Activated CD4-positive, alpha-beta T cell treated with anti-CD3 and anti-CD28 coated beads for 24 hours (primary cell): ENCODE measurements around the gene E2F1.
"Not testable (repeated sequence)": the region's sequence is repeated elsewhere in the genome, so short reads cannot be mapped to it uniquely, and the experiment has no call there.

Experiments
- DNase-seq, 2 donors: peaks; one replicate each; pipeline ENCODE4 v3.0.0-alpha.2; 2020; ENCODE audit warnings: low read depth in 2 of 2

The E2F1 gene

GRCh38 chr20:33710681-33711445 lies 24.7 kb upstream of the E2F1 start:
- no peak for DNase-seq

GRCh38 chr20:33709905-33710541 lies 23.8 kb upstream of the E2F1 start:
- DNase-seq, result no peak

- DNase-seq, result no peak
Measured at GRCh38 chr20:33709398-33709797, 23.2 kb upstream of the E2F1 start.

GRCh38 chr20:33707668-33708067 lies 21.5 kb upstream of the E2F1 start:
- no peak for DNase-seq

GRCh38 chr20:33704197-33704924 lies 18.2 kb upstream of the E2F1 start:
- DNase-seq, result no peak

- no peak for DNase-seq
Measured at GRCh38 chr20:33703498-33704137, 17.4 kb upstream of the E2F1 start.

- DNase-seq, result no peak
Measured at GRCh38 chr20:33702861-33703260, 16.7 kb upstream of the E2F1 start.

- DNase-seq, result no peak
Measured at GRCh38 chr20:33701629-33702450, 15.7 kb upstream of the E2F1 start.

GRCh38 chr20:33700696-33701441 lies 14.7 kb upstream of the E2F1 start:
- DNase-seq, result not testable (repeated sequence)

- not testable (repeated sequence) for DNase-seq
Measured at GRCh38 chr20:33698966-33699365, 12.8 kb upstream of the E2F1 start.

GRCh38 chr20:33697129-33697528 lies 10.9 kb upstream of the E2F1 start:
- no peak for DNase-seq

- no peak for DNase-seq
Measured at GRCh38 chr20:33696448-33696847, 10.3 kb upstream of the E2F1 start.

- DNase-seq, result no peak
Measured at GRCh38 chr20:33694639-33695012, 8.4 kb upstream of the E2F1 start.

GRCh38 chr20:33693741-33694638 lies 7.8 kb upstream of the E2F1 start:
- DNase-seq, result no peak

- DNase-seq, result no peak
Measured at GRCh38 chr20:33693289-33693688, 7.1 kb upstream of the E2F1 start.

GRCh38 chr20:33689973-33690372 lies 3.8 kb upstream of the E2F1 start:
- peak in 1 of 2 donors; percentile 34 for DNase-seq

GRCh38 chr20:33689493-33689892 lies 3.3 kb upstream of the E2F1 start:
- DNase-seq, result no peak

- DNase-seq, result no peak
Measured at GRCh38 chr20:33688938-33689424, 2.8 kb upstream of the E2F1 start.
